PC-3 (cell line): Measurements from ENCODE around the gene COL15A1. TPM values are rescaled to one million over a fixed set of nuclear protein-coding genes. Genes with fewer than 3 reads are reported as not detected.

Experiments used
- ATAC-seq: fragments of 200-7000 bp; cut with Tn5 transposase; 2 replicates; pipeline ENCODE4 v1.9.1; 2020; ENCODE audit warnings: mild to moderate bottlenecking, moderate library complexity
- BruUV-seq: library from RNA; stranded (reverse); fragments of 400-500 nt; replicated peaks from 2 replicates; lab custom pipeline; 2021; lab: Mats Ljungman, UMichigan
- CTCF ChIA-PET: fragments of 300-600 bp; sonication (Branson Sonifier 250); formaldehyde crosslinking; loops from one replicate; lab custom pipeline; 2022; ENCODE audit warnings: antibody characterized with exemption; lab: Charles Lee
- POLR2A ChIA-PET: fragments of 300-600 bp; sonication (Branson Sonifier 250); formaldehyde crosslinking; loops from one replicate; lab custom pipeline; 2022; ENCODE audit warnings: antibody characterized with exemption; ENCODE audit not compliant: unreplicated experiment; lab: Charles Lee
- DNase-seq: peaks from one replicate; pipeline ENCODE4 v3.0.0-alpha.2; 2015
- H2AFZ ChIP-seq: fragments of 300-600 bp; sonication (generic); 2 replicates; pipeline ENCODE4 v1.6.0; 2016; ENCODE audit warnings: antibody characterized with exemption, low read length
- H3F3A ChIP-seq: fragments of 300-600 bp; sonication (generic); one replicate; pipeline ENCODE4 v1.6.0; 2017; ENCODE audit warnings: antibody characterized with exemption, low read length, control low read depth, mild to moderate bottlenecking; ENCODE audit not compliant: unreplicated experiment
- H3K27ac ChIP-seq: fragments of 300-600 bp; sonication (generic); 2 replicates; pipeline ENCODE4 v1.5.1; 2016; ENCODE audit warnings: mild to moderate bottlenecking, low read length
- H3K27me3 ChIP-seq: fragments of 300-600 bp; sonication (generic); 2 replicates; pipeline ENCODE4 v1.6.1; 2016; ENCODE audit warnings: low read length, mixed read lengths
- H3K36me3 ChIP-seq: fragments of 300-600 bp; sonication (generic); 2 replicates; pipeline ENCODE4 v1.6.1; 2016; ENCODE audit warnings: low read depth, mixed run types, low read length, mixed read lengths
- H3K4me1 ChIP-seq: fragments of 300-600 bp; sonication (generic); 2 replicates; pipeline ENCODE4 v1.5.1; 2016; ENCODE audit warnings: low read length; ENCODE audit not compliant: insufficient read depth
- H3K4me2 ChIP-seq: fragments of 300-600 bp; sonication (generic); 2 replicates; pipeline ENCODE4 v1.6.0; 2016; ENCODE audit warnings: low read length
- H3K4me3 ChIP-seq: fragments of 300-600 bp; sonication (generic); 2 replicates; pipeline ENCODE4 v1.5.1; 2016; ENCODE audit warnings: mild to moderate bottlenecking, low read length, mixed read lengths
- H3K79me2 ChIP-seq: fragments of 300-600 bp; sonication (generic); 2 replicates; pipeline ENCODE4 v1.6.1; 2017; ENCODE audit warnings: low read length, mixed read lengths
- H3K9ac ChIP-seq: fragments of 300-600 bp; sonication (generic); 2 replicates; pipeline ENCODE4 v1.6.0; 2016; ENCODE audit warnings: mild to moderate bottlenecking, low read length
- H3K9me2 ChIP-seq: fragments of 300-600 bp; sonication (generic); replicated peaks from 2 replicates; pipeline ENCODE4 v1.6.1; 2016; ENCODE audit warnings: mixed run types, low read length, mixed read lengths
- H3K9me3 ChIP-seq: fragments of 300-600 bp; sonication (generic); 2 replicates; pipeline ENCODE4 v1.6.1; 2016; ENCODE audit warnings: low read length, mixed read lengths
- H4K20me1 ChIP-seq: fragments of 300-600 bp; sonication (generic); 2 replicates; pipeline ENCODE4 v1.6.1; 2016; ENCODE audit warnings: low read length, mixed read lengths
- EZH2 ChIP-seq: fragments of 300-600 bp; sonication (generic); IDR thresholded peaks from one replicate; pipeline ENCODE4 v1.6.1; 2017; ENCODE audit warnings: antibody characterized with exemption, mild to moderate bottlenecking, low read length; ENCODE audit not compliant: unreplicated experiment
- EZH2phosphoT487 ChIP-seq: fragments of 300-600 bp; sonication (generic); IDR thresholded peaks from 2 replicates; pipeline ENCODE4 v1.6.1; 2018; ENCODE audit warnings: mild to moderate bottlenecking, antibody characterized with exemption, low read length, borderline replicate concordance
- intact Hi-C: fragments of 100-400 bp; cut with micrococcal nuclease; formaldehyde crosslinking; loops from 2 replicates; pipeline ENCODE4 v1.9.0; 2023
- total RNA-seq: library from RNA; depleted of rRNA; stranded (reverse); fragments of >200 nt; gene quantifications from 2 replicates; pipeline ENCODE4 v1.2.3, GENCODE V29; 2014
- TF ChIP-seq, protein P1 (sequence below): fragments of 300-600 bp; sonication (generic); conservative IDR thresholded peaks from 2 replicates; pipeline ENCODE4 v1.5.1; 2017; ENCODE audit warnings: antibody characterized with exemption, low read depth, mild to moderate bottlenecking, low read length

The COL15A1 gene
- total RNA-seq, 1 experiment from 2014 or later, result 0.04 TPM

DNA sequence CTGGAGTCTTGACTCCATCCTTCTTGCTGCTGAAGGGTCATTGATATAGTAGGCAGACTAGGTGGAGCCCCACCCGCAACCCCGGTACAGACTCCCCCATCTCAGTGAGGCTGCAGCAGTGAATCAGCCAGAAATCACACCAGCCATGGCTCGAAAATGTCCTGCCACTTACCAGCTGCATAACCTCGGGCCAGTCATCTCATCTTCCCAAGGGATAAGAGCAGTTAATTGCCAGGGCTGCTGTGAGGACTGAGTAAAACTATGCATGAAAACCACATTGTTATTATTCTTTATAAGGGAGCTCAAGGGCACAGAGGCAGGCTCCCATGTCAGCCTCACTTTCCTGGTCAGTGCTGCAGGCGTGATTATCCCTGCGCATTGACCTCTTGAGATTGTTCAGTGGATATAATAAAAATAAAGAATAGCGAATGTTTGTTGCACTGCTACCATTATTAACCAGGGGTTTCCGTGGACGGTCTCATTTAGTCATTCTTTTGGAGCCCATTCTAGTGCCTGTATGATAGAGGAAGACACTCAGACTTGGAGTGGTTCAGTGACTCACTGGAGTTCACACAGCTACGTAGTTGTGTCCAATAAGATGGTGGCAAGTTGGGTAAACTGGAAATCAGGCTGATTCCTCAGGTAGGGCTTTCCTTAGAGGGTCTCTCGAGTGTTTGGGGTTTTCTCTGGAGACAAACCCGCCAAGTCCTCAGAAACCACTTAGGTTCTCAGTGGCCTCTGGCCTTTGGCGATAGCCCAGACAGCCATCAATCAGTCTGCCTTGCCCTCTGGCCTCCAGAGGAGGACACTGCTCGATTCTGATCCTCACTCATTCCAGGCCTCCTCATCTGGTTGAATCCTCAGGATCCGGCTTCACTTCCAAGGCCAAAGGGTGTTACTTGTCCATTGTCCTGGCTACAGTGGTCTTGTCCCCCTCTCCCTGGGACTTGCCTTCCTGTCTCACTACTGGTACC is 39.9 kb downstream of the COL15A1 start:
- no peaks in the 10 kb centered on the region for H3K79me2 ChIP-seq
- H3K9ac ChIP-seq, result no peak overlapping the region
- H3K9me3 ChIP-seq, result no peaks in the 10 kb centered on the region
- POLR2A ChIA-PET, result no interaction called here
- no peak overlapping the region for H3K4me2 ChIP-seq
- no peaks in the 10 kb centered on the region for H3F3A ChIP-seq
- no peak overlapping the region for H3K4me3 ChIP-seq
- CTCF ChIA-PET, result no interaction called here
- intact Hi-C loops, result no loop called here
- H3K4me1 ChIP-seq, result no peaks in the 10 kb centered on the region
- no peak for ATAC-seq
- no peaks in the 10 kb centered on the region for H3K36me3 ChIP-seq
- no peak overlapping the region for H2AFZ ChIP-seq
- no peaks in the 10 kb centered on the region for H3K9me2 ChIP-seq
- no peak overlapping the region for H3K27ac ChIP-seq
- DNase-seq, result no peak
- H3K27me3 ChIP-seq, result no peaks in the 10 kb centered on the region
- TF ChIP-seq, protein P1, sequence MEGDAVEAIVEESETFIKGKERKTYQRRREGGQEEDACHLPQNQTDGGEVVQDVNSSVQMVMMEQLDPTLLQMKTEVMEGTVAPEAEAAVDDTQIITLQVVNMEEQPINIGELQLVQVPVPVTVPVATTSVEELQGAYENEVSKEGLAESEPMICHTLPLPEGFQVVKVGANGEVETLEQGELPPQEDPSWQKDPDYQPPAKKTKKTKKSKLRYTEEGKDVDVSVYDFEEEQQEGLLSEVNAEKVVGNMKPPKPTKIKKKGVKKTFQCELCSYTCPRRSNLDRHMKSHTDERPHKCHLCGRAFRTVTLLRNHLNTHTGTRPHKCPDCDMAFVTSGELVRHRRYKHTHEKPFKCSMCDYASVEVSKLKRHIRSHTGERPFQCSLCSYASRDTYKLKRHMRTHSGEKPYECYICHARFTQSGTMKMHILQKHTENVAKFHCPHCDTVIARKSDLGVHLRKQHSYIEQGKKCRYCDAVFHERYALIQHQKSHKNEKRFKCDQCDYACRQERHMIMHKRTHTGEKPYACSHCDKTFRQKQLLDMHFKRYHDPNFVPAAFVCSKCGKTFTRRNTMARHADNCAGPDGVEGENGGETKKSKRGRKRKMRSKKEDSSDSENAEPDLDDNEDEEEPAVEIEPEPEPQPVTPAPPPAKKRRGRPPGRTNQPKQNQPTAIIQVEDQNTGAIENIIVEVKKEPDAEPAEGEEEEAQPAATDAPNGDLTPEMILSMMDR, result no peak
- TF ChIP-seq EZH2phosphoT487, result no peak
- no peak for TF ChIP-seq EZH2
- no peaks in the 10 kb centered on the region for H4K20me1 ChIP-seq
- no TSS peak for BruUV-seq

GRCh38 chr9:98985596-98985995 is 41.9 kb downstream of the COL15A1 start:
- Histone ChIP-seq H3K36me3 (no peaks in the 10 kb centered on the region), H3K4me2 (no peak overlapping the region), H3K9me3 (no peaks in the 10 kb centered on the region), H3K27ac (no peak overlapping the region), H3F3A (no peaks in the 10 kb centered on the region), H2AFZ (no peak overlapping the region), H3K9ac (no peak overlapping the region), H3K79me2 (no peaks in the 10 kb centered on the region), H4K20me1 (no peaks in the 10 kb centered on the region), H3K27me3 (no peaks in the 10 kb centered on the region), H3K4me1 (peaks cover 16% of the 10 kb centered on the region), H3K4me3 (no peak overlapping the region), H3K9me2 (no peaks in the 10 kb centered on the region)
- BruUV-seq, result no TSS peak
- ChIA-PET CTCF (no interaction called here), POLR2A (no interaction called here)
- DNase-seq (no peak), ATAC-seq (no peak)
- TF ChIP-seq EZH2phosphoT487 (no peak), EZH2 (no peak)
- TF ChIP-seq, protein P1, result no peak
- intact Hi-C loops, result no loop called here
